ENCODE measurements around the gene ANKRD28.
"Not testable (repeated sequence)": the region's sequence is repeated elsewhere in the genome, so short reads cannot be mapped to it uniquely, and the experiment has no call there.

DNA sequence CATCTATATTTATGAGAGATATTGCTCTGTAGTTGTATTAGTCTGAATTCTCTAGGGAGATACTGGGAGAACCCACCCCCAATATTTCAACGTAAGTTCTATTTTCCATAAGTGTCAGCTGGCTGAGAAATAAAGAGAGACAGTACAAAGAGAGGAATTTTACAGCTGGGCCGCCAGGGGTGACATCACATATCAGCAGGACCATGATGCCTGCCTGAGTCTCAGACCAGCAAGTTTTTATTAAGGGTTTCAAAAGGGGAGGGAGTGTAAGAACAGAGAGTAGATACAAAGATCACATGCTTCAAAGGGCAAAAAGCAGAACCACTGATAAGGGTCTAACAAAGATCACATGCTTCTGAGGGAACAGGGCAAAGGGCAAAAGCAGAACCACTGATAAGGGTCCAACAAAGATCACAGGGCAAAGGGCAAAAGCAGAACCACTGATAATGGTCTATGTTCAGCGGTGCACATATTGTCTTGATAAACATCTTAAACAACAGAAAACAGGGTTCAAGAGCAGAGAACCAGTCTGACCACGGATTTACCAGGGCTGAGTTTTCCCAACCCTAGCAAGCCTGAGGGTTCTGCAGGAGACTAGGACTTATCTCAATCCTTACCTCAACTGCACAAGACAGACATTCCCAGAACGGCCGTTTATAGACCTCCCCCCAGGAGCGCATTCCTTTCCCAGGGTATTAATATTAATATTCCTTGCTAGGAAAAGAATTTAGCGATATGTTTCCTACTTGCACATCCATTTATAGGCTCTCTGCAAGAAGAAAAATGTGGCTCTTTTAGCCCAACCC lies 177.9 kb downstream of the ANKRD28 start:
- TF ChIP-seq, protein P1, sequence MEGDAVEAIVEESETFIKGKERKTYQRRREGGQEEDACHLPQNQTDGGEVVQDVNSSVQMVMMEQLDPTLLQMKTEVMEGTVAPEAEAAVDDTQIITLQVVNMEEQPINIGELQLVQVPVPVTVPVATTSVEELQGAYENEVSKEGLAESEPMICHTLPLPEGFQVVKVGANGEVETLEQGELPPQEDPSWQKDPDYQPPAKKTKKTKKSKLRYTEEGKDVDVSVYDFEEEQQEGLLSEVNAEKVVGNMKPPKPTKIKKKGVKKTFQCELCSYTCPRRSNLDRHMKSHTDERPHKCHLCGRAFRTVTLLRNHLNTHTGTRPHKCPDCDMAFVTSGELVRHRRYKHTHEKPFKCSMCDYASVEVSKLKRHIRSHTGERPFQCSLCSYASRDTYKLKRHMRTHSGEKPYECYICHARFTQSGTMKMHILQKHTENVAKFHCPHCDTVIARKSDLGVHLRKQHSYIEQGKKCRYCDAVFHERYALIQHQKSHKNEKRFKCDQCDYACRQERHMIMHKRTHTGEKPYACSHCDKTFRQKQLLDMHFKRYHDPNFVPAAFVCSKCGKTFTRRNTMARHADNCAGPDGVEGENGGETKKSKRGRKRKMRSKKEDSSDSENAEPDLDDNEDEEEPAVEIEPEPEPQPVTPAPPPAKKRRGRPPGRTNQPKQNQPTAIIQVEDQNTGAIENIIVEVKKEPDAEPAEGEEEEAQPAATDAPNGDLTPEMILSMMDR (IDR thresholded peaks at IDR 0.05 in 4 of 5, conservative IDR thresholded peaks at IDR 0.05 in 1 of 5) = not testable (repeated sequence)
- not testable (repeated sequence) for TF ChIP-seq POLR2A (IDR thresholded peaks at IDR 0.05)

Measured in gastrocnemius medialis (tissue), 4 donors.